ENCODE measurements around the gene SLC26A1.

SLC26A1 gene

GRCh38 chr4:993111-994029, at the start of gene SLC26A1:
Gene SLC26A1, minus strand, starts transcription at chr4:993404. Its CDS starts 1,701 bp downstream, at chr4:991703.
- no peak for DNase-seq

DNA sequence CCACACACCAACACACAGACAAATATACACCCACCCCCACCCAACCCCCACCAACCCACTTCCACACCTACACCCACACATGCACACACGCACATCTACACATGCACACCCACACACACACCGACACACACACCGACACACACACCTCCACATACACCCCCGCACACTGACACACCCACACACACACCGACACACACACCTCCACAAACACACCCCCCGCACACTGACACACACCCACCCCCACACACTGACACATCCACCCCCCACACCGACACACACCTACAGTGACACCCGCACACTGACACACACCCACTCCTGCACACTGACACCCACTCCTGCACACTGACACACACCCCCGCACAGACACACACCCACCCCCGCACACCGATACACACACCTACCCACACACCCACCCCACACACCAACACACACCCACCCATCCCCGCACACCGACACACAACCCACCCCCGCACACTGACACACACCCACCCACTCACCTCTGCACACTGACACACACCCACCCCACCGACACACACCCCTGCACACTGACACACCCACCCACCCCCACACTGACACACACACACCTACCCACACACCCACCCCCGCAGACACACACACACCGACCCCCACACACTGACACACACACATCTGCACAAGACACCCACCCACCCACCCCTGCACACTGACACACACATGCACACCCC, 49.3 kb upstream of the SLC26A1 start:
- no peak for DNase-seq

DNA sequence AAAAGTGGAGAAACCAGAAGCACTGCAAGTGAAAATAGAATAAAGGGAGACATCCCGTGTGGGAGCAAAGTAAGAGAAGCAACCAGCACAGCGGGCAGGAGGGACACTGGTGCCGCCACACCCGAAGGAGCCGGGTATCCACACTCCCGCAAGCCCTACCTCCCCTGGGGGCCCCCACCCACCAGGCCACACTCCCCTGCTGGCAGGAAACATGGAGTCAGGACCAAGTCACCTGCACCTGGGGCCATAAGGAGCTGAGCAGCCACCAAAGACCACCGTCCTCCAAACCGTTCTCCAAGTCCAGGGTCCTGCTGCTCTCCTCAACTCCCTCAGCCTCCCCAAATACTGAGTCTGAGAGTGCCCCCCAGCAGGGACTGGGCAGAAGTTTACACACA, 48.7 kb upstream of the SLC26A1 start:
- no peak for DNase-seq

- DNase-seq = peak; percentile 28
Observed at GRCh38 chr4:1041147-1041935, 48.1 kb upstream of the SLC26A1 start.

DNA sequence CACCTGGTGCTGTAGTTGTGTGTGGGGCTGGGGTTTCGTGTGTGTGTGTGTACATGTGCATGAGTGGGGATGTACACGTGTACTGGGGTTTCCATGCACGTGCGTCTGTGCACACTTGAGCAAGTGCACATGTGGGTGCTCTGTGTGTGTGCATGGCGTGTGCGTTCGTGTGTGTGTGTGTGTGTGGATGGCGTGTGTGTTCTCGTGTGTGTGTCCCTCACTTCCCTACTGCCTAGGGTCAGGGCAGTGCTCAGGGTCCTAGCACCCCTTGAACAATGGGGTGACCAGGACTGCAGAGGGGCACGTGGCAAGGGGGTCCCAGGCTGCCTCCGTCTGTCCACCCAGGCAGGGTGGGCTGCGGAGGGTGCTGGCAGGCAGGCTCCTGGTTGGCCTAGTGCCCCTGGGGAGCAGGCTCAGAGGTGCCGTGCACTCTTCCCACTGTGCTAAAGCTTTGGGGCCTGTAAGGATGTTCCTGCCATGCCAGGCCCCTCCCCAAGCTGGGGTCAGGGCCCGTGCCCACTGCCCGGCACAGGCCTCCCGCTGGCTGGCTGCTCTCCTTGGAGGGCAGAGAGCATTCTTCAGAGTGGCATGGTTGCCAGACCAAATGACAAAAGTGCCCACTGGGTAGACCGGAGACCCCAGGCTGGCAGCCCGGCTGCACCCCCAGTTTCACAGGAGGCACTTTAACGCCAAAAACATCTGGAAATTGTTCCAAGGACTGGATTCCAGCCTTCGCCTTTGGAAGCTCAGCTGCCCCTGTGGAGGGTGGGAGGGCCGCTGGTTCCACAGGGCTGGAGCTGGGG, 47.3 kb upstream of the SLC26A1 start:
- DNase-seq = no peak

GRCh38 chr4:1039493-1040343, 46.5 kb upstream of the SLC26A1 start:
- no peak for DNase-seq

DNA sequence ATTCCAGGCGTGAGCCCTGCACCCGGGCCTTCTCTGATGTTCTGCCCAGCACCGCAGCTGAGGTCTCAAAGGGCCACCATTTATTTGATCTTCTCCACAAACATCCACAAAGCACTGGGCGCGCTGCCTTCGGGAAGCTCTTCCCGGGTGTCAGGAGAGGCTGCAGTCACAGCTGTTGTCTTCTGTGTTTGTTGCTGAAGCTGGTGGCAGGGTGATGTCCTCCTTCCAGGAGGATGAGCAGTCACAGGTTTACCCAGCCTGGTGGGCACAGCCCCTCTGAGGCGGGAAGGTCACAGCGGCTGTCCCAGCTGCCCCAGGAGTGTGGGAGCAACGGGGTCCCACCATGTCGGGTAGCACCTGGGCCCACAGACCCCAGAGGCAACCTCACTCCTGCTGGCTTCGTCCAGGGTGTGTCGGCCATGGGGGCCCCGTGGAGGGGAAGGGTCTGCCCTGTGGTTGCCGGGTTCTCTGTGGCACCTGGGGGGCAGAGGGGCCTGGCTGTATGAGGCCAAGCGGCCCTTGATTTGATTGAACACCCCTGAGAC, 45.8 kb upstream of the SLC26A1 start:
- DNase-seq = no peak

DNA sequence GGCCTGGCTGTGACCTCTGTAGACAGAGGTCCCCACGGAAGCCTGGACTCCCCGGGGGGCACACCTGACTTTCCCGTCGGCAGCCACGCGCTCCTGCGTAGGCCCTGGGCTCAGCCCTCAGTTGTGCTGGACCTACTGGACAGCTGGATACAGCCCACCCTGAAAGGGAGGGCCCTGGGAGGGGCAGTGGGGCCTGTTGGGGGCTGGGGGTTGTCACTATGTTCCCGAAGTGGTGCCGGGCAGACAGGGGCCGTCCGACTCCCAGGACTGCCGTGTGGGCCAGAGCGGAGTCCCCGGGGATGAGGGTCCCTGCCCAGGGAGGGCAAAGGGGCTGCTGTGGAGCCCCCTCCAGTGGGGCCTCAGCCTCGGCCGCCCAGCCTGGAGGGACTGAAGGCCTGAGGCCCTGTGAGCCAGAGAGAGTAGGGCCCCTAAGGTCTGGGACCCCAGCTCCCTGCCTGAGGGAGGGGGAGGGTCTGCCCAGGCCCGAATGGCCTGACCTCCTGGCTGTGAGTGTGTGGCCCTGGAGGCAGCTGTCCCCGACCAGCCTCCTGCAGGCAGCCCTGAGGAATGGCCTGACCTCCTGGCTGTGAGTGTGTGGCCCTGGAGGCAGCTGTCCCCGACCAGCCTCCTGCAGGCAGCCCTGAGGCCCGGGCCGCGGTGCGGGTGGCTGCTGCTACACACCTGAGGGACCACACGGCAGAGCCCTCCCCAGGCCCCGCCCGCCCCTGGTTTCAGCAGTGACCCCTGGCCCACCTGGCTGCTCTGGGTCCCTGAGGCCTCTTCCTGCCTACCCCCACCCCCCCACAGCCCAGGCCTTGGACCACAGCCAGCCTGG, 44.0 kb upstream of the SLC26A1 start:
- DNase-seq = no peak

DNA sequence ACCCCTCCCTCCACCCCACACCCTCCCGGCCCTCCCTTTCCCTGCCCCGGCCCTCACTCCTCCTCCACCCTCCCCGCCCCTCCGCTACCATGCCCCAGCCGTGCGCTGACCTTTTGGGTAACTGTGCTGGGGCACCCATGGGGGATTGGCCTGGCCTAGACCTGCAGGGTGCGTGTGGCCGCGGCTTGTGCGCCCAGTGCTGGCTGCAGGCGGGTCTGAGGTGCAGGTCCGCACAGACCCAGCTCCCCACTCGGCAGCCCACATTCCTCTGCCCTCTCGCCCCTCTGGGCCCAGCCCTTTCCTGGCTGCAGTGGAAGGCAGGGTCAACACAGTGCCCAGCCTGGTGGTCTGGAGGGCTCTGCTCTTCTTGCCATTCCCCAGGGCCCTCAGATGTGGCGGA, 42.9 kb upstream of the SLC26A1 start:
- no peak for DNase-seq

DNA sequence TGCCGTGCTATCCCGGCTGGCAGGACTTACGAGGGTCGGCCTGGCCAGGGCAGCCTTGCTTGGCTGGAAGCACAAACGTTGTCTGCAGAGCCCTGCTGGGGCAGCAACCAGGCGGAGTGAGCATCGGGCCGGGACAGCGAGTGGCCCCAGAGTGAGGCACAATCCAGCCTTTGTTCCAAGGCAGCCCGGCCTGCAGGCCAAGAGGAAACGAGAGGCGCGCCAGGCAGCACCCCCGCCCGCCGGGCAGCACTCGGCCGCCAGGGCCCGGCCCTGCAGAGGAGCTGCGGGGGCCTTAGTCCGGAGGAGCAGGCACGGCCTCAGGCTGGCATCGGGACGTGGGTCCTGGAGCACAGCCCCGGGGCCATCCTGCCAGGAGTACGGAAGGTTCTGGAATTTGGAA, 42.3 kb upstream of the SLC26A1 start:
- DNase-seq = no peak

DNA sequence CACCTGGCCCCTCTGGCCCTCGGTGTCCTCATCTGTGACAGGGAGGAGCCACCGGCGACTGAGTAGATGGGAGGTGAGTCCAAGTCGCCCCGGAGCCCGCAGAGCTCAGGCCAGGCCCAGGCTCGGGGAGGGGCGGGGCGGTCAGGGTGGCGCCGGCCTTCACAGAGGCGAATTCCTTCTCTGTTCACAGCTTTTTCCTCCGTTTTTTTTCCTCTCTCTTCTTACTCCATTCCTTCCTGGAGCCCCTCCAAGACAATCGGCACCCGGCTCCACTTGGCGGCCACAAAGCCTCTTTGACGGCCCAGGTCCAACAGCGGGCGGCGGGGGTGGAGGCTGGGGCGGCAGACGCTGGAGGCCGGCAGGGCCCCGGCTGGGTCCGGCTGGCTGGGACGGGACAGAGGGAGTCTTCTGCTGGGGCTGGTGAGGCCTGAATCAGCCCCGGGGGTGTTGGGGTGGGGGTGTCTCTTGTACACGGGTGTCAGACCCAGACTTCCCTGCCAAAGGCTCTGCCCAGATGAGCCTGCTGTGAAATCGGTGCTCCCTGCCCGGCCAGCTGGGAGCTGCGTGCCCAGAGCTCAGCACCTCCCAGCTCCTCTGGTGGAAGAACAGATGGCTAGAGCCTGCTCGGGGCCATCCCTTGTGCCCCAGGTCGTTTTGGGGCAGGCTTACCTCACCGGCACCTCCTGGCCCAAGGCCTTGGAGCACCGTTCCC, 40.8 kb upstream of the SLC26A1 start:
- DNase-seq = no peak

DNA sequence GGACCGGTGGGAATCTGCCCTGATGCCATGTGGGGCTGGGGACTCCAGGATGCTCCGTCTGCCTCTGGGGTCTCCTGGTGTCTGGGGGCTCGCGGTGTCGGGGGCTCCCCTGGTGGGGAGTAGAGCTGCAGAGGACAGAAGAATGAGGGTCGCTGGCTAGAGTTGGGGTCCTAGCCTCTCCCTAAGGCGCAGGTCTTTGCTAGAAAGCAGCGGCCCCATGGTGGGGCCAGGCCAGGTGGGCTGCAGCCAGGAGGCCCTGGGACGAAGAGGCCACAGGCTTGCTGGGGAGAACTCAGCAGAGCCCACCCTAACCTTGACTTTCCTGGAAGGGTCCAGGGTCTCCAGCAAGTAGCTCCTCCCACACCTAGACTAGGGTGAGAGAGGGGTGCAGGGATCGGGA, 39.7 kb upstream of the SLC26A1 start:
- no peak for DNase-seq

- no peak for DNase-seq
Observed at GRCh38 chr4:1031956-1032795, 39.0 kb upstream of the SLC26A1 start.

DNA sequence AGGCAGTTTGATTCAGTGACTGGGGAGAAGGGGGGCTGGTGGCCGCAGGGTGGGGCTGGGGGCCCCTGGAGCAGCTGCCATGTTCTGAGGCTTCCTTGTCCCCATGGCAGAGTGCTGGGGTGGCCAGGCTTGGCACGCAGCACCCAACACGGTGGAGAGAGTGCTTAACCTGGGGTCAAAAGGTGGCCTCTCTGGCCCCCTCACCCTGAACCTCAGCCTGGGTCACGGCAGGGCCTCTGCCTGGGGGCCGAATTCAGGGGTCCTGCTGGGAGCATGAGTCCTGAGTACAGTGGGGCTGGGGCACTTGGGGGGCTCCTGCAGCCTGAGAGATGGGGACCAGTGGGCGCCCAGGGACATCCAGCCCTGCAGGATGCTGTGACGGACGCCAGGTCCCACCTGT, 38.1 kb upstream of the SLC26A1 start:
- no peak for DNase-seq

DNA sequence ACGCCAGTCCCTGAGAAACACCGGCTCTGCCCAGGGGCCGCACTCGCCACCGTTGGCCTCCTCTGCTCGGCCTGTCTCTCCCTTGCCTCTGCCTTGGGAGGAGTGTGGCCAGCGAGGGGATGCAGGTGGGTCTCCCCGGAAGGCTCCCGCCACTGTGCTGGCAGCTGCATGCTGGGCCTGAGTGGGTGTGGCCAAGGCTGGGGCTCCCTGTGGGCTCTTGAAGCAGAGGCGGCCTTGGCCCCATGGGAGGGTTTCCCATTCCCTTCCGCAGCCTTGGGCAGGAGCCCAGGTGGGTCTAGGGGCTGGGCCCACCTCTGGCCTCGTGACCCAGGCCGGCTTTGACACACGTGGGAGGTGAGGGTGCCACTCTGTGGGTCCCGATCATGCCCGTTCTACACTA, 37.4 kb upstream of the SLC26A1 start:
- DNase-seq = no peak

DNA sequence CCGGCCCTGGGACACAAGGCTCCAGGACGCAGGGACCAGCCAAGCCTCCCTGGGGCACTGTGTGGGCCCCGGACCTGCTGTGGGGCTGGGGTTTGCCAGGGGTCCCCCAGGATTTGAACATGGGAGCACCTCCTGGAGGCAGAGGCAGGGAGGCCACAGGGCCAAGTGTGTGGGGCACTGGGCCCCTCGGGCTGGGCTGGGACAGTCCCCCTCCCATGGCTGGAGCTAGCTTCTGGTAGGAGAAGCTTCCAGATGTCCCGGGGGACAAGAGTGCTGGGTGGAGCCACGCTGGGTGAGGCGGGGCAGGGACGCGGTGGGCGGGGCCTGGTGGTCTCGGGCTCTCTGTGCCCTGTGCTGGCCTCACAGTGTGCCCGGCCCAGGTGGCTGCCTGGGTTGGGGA, 36.8 kb upstream of the SLC26A1 start:
- no peak for DNase-seq

DNA sequence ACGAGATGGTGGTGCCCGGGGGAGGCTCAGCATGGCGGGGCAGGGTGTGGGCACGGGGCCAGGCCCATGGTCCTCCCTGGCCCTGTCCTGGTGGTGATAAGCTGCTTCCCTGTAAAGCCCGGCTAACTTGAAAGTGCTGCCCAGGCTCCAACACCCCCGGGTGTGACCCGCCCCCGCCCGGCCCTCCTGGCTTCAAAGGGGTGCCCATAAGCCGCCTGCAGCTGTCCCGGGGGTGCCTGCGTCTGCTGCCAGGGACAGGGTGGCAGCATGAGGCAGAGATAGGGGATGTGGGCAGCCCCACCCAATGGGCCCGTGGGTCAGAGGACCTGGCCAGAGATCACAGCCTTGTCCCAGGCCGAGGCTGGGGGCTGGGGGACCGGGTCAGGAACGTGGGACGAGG, 36.3 kb upstream of the SLC26A1 start:
- DNase-seq = no peak

DNA sequence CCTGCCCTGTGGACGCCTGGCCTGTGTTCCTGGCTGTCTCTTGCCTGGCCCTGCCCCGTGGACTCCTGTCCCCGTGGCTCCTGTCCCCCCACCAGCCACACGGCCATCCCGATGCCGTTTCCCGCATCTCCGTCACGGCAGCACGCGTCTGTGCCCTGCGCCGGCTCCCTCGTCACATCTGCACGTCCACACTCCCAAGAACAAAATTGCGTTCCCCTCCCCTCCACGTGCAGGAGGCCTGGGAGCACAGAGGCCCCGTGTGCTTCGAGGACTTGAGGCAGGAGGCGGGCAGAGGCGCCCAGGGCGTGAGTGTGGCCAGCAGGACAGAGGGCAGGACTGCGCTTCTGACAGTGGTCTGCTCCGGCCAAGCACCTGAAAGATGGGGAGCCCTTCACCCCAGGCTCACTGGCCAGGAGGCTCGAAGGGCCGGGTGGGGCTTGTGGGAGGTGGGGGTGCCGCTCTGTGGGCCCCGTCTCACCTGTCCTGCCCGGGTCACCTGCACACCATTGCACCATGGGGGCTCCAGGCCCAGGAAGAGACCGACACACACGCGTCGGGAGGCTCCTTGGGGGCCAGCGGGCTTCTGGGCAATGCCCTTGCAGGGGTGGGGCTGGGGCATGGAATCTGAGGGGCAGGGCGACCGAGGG, 35.5 kb upstream of the SLC26A1 start:
- no peak for DNase-seq
